Endodermal cell (in vitro differentiated cells): ENCODE data around the gene ZNF503. TPM values are rescaled to one million over a fixed set of nuclear protein-coding genes. Genes with fewer than 3 reads are reported as not detected.

Experiments used
- DNase-seq: peaks from one replicate; pipeline ENCODE4 v3.0.0-alpha.2; 2017
- H3K27ac ChIP-seq: 2 replicates; pipeline ENCODE4 v1.5.1; 2013; ENCODE audit warnings: mild to moderate bottlenecking, low read depth, low read length, moderate library complexity
- H3K27me3 ChIP-seq: 2 replicates; pipeline ENCODE4 v1.6.1; 2013; ENCODE audit warnings: mild to moderate bottlenecking, low read length, moderate library complexity; ENCODE audit not compliant: insufficient read depth, control insufficient read depth, poor library complexity, severe bottlenecking
- H3K36me3 ChIP-seq: 2 replicates; pipeline ENCODE4 v1.7.0; 2013; ENCODE audit warnings: mild to moderate bottlenecking, low read length, moderate library complexity; ENCODE audit not compliant: control insufficient read depth, insufficient read depth
- H3K4me1 ChIP-seq: one replicate; pipeline ENCODE4 v1.7.0; 2013; ENCODE audit warnings: low read length; ENCODE audit not compliant: control insufficient read depth, insufficient read depth
- H3K4me3 ChIP-seq: 2 replicates; pipeline ENCODE4 v1.5.1; 2013; ENCODE audit warnings: mild to moderate bottlenecking, low read length, moderate library complexity
- H3K9ac ChIP-seq: 2 replicates; pipeline ENCODE4 v1.6.1; 2013; ENCODE audit warnings: mild to moderate bottlenecking, low read length, moderate library complexity; ENCODE audit not compliant: poor library complexity, severe bottlenecking; ENCODE audit errors: extremely low read depth
- H3K9me3 ChIP-seq: 2 replicates; pipeline ENCODE4 v1.6.1; 2013; ENCODE audit warnings: mild to moderate bottlenecking, low read length, moderate library complexity; ENCODE audit not compliant: control insufficient read depth
- H3K27ac Mint-ChIP-seq: 2 replicates; pipeline ENCODE4 v1.8.0; 2020; ENCODE audit warnings: mixed read lengths
- H3K27me3 Mint-ChIP-seq: 2 replicates; pipeline ENCODE4 v1.8.0; 2021; ENCODE audit warnings: mild to moderate bottlenecking, mixed read lengths; ENCODE audit not compliant: insufficient read depth
- H3K36me3 Mint-ChIP-seq: 2 replicates; pipeline ENCODE4 v1.8.0; 2020; ENCODE audit warnings: low read depth, mixed read lengths
- H3K4me1 Mint-ChIP-seq: 2 replicates; pipeline ENCODE4 v1.8.0; 2020; ENCODE audit warnings: mixed read lengths
- H3K4me3 Mint-ChIP-seq: 2 replicates; pipeline ENCODE4 v1.8.0; 2020; ENCODE audit warnings: mild to moderate bottlenecking, moderate library complexity, mixed read lengths
- H3K9me3 Mint-ChIP-seq: 2 replicates; pipeline ENCODE4 v1.8.0; 2020; ENCODE audit warnings: mild to moderate bottlenecking, mixed read lengths
- CTCF ChIP-seq: fragments of 200-600 bp; sonication (generic); conservative IDR thresholded peaks from 2 replicates; pipeline ENCODE4 v1.5.0; 2021; ENCODE audit warnings: antibody characterized with exemption, mild to moderate bottlenecking
- WGBS, 2 experiments: methylation state at CpG; one replicate each; pipeline versions ENCODE4 v1.1.5 to v1.1.7; 2013; ENCODE audit warnings: missing lambda C conversion rate in 2 of 2, mixed read lengths in 1 of 2; ENCODE audit not compliant: insufficient coverage in 1 of 2, insufficient read length in 1 of 2; 5-methylcytosine and 5-hydroxymethylcytosine counted together
- total RNA-seq, 2 donors: library from RNA; stranded (reverse); fragmentation: NEBNext Ultra II Directional in 1 of 2; extraction: Animal tissue kit (Norgen Biotek cat#: 25700) in 1 of 2; gene quantifications; 2 replicates in 1 of 2; 3 replicates in 1 of 2; pipeline ENCODE4 v1.2.1, GENCODE V29; 2021

ZNF503 gene
- total RNA-seq, 2 donors from 2014 or later: 0.40 to 1.1 TPM

- DNase-seq: peak; percentile 8
- H3K4me3 ChIP-seq: no peak overlapping the region
- H3K27me3 ChIP-seq: no peaks in the 10 kb centered on the region
- no peaks in the 10 kb centered on the region for H3K9me3 Mint-ChIP-seq
- no peak overlapping the region for H3K27ac ChIP-seq
- no peak overlapping the region for H3K9ac ChIP-seq
- no peaks in the 10 kb centered on the region for H3K4me1 ChIP-seq
- no peaks in the 10 kb centered on the region for H3K36me3 Mint-ChIP-seq
- peaks cover 3% of the 10 kb centered on the region for H3K27me3 Mint-ChIP-seq
- H3K4me3 Mint-ChIP-seq: no peak overlapping the region
- H3K27ac Mint-ChIP-seq: no peak overlapping the region
- no peaks in the 10 kb centered on the region for H3K9me3 ChIP-seq
- H3K4me1 Mint-ChIP-seq: no peaks in the 10 kb centered on the region
- WGBS, 2 experiments: 95 to 100% methylated on average over 1 to 3 of the region's 3 CpGs
- H3K36me3 ChIP-seq: no peaks in the 10 kb centered on the region
- no peak for TF ChIP-seq CTCF
These were observed 49.9 kb downstream of the ZNF503 start for GRCh38 chr10:75351637-75352036.

- no peak for DNase-seq
- H3K9me3 Mint-ChIP-seq: no peaks in the 10 kb centered on the region
- no peak overlapping the region for H3K9ac ChIP-seq
- no peak for TF ChIP-seq CTCF
- WGBS, 2 experiments: 88 to 89% methylated on average over 4 of the region's 4 CpGs
- H3K9me3 ChIP-seq: no peaks in the 10 kb centered on the region
- no peaks in the 10 kb centered on the region for H3K36me3 ChIP-seq
- H3K4me1 Mint-ChIP-seq: no peaks in the 10 kb centered on the region
- H3K27me3 Mint-ChIP-seq: peaks cover 3% of the 10 kb centered on the region
- H3K27ac Mint-ChIP-seq: no peak overlapping the region
- no peaks in the 10 kb centered on the region for H3K4me1 ChIP-seq
- no peak overlapping the region for H3K4me3 Mint-ChIP-seq
- H3K4me3 ChIP-seq: no peak overlapping the region
- no peak overlapping the region for H3K27ac ChIP-seq
- H3K27me3 ChIP-seq: no peaks in the 10 kb centered on the region
- no peaks in the 10 kb centered on the region for H3K36me3 Mint-ChIP-seq
These were observed 50.8 kb downstream of the ZNF503 start for GRCh38 chr10:75350791-75351190.

Other genes starting within 250 kb of the ZNF503 start
- gene VDAC2, start 191.0 kb downstream of the ZNF503 start, total RNA-seq: 100 to 1,000 TPM; 277 to 292 TPM
- 10 to 100 TPM in 1 of 2 donors, 1 to 10 TPM in 1; 9.6 to 14.4 TPM for gene COMTD1, start 165.8 kb downstream of the ZNF503 start, total RNA-seq
- gene LRMDA, start 29.9 kb upstream of the ZNF503 start, total RNA-seq: 1 to 10 TPM; 1.7 to 5.1 TPM